H9 (cell line): ENCODE measurements around the gene RABL6. TPM values are rescaled to one million over a fixed set of nuclear protein-coding genes. Genes with fewer than 3 reads are reported as not detected.
A peak's percentile ranks its signal among the peaks of the same experiment; 100 is the strongest.

Experiments used
- DNase-seq: peaks from one replicate; pipeline ENCODE4 v3.0.0-alpha.2; 2017
- H2AFZ ChIP-seq: one replicate; pipeline ENCODE4 v1.6.1; 2013; ENCODE audit warnings: mild to moderate bottlenecking, low read length, control low read depth, moderate library complexity
- H2AK5ac ChIP-seq: 2 replicates; pipeline ENCODE4 v1.6.1; 2013; ENCODE audit warnings: low read length, control low read depth, mixed read lengths; ENCODE audit not compliant: insufficient read length
- H2BK120ac ChIP-seq: one replicate; pipeline ENCODE4 v1.6.1; 2013; ENCODE audit warnings: low read depth, mild to moderate bottlenecking, low read length, control low read depth, inconsistent platforms; ENCODE audit not compliant: poor library complexity, severe bottlenecking
- H2BK12ac ChIP-seq: 2 replicates; pipeline ENCODE4 v1.6.1; 2013; ENCODE audit warnings: low read length, control low read depth, mixed read lengths, low read depth; ENCODE audit not compliant: insufficient read length
- H2BK15ac ChIP-seq: 2 replicates; pipeline ENCODE4 v1.6.1; 2013; ENCODE audit warnings: low read depth, low read length, control low read depth
- H2BK20ac ChIP-seq: one replicate; pipeline ENCODE4 v1.6.1; 2013; ENCODE audit warnings: low read depth, mild to moderate bottlenecking, low read length, control low read depth, inconsistent platforms; ENCODE audit not compliant: poor library complexity, severe bottlenecking
- H2BK5ac ChIP-seq: 2 replicates; pipeline ENCODE4 v1.6.1; 2013; ENCODE audit warnings: low read length, control low read depth, mixed read lengths; ENCODE audit not compliant: insufficient read length
- H3K14ac ChIP-seq: 2 replicates; pipeline ENCODE4 v1.6.1; 2013; ENCODE audit warnings: low read length, control low read depth; ENCODE audit not compliant: insufficient read depth
- H3K18ac ChIP-seq: 2 replicates; pipeline ENCODE4 v1.6.1; 2013; ENCODE audit warnings: low read depth, mild to moderate bottlenecking, mixed read lengths, low read length, control low read depth; ENCODE audit not compliant: insufficient read length
- H3K23ac ChIP-seq: 2 replicates; pipeline ENCODE4 v1.6.1; 2013; ENCODE audit warnings: low read length, control low read depth, mixed read lengths, low read depth; ENCODE audit not compliant: insufficient read length
- H3K23me2 ChIP-seq: 2 replicates; pipeline ENCODE4 v1.6.1; 2013; ENCODE audit warnings: low read depth, mild to moderate bottlenecking, mixed read lengths, low read length, control low read depth; ENCODE audit not compliant: insufficient read length, poor library complexity, severe bottlenecking
- H3K27ac ChIP-seq: 2 replicates; pipeline ENCODE4 v1.5.1; 2013; ENCODE audit warnings: low read length, control low read depth, mixed read lengths, low read depth; ENCODE audit not compliant: insufficient read length
- H3K27me3 ChIP-seq: 2 replicates; pipeline ENCODE4 v1.6.1; 2013; ENCODE audit warnings: low read length, control low read depth, inconsistent platforms; ENCODE audit not compliant: insufficient read depth
- H3K4ac ChIP-seq: 2 replicates; pipeline ENCODE4 v1.6.1; 2013; ENCODE audit warnings: low read depth, mild to moderate bottlenecking, control low read depth, inconsistent platforms, low read length, moderate library complexity
- H3K4me1 ChIP-seq: 2 replicates; pipeline ENCODE4 v1.6.1; 2013; ENCODE audit warnings: low read length, control low read depth, inconsistent platforms; ENCODE audit not compliant: insufficient read depth
- H3K4me2 ChIP-seq: 2 replicates; pipeline ENCODE4 v1.6.1; 2013; ENCODE audit warnings: low read length, control low read depth, mixed read lengths; ENCODE audit not compliant: insufficient read length, insufficient read depth
- H3K56ac ChIP-seq: 2 replicates; pipeline ENCODE4 v1.6.1; 2013; ENCODE audit warnings: low read depth, mild to moderate bottlenecking, mixed read lengths, low read length, control low read depth; ENCODE audit not compliant: insufficient read length
- H3K79me1 ChIP-seq: 2 replicates; pipeline ENCODE4 v1.6.1; 2013; ENCODE audit warnings: low read depth, mild to moderate bottlenecking, moderate library complexity, low read length, control low read depth, inconsistent platforms; ENCODE audit not compliant: insufficient read depth, poor library complexity, severe bottlenecking
- H3K79me2 ChIP-seq: 2 replicates; pipeline ENCODE4 v1.6.1; 2013; ENCODE audit warnings: low read length, control low read depth, inconsistent platforms; ENCODE audit not compliant: insufficient read depth
- H3K9ac ChIP-seq: 2 replicates; pipeline ENCODE4 v1.6.1; 2013; ENCODE audit warnings: low read length, control low read depth, mixed read lengths; ENCODE audit not compliant: insufficient read length; ENCODE audit errors: extremely low read depth
- H3K9me3 ChIP-seq: one replicate; pipeline ENCODE4 v1.6.1; 2013; ENCODE audit warnings: low read depth, low read length, inconsistent platforms; ENCODE audit not compliant: control insufficient read depth
- H3T11ph ChIP-seq: one replicate; pipeline ENCODE4 v1.6.1; 2013; ENCODE audit warnings: mild to moderate bottlenecking, low read length, control low read depth, inconsistent platforms
- H4K20me1 ChIP-seq: one replicate; pipeline ENCODE4 v1.6.1; 2013; ENCODE audit not compliant: control insufficient read depth, insufficient read length, insufficient read depth
- H4K5ac ChIP-seq: 2 replicates; pipeline ENCODE4 v1.6.1; 2013; ENCODE audit warnings: low read depth, mild to moderate bottlenecking, mixed read lengths, low read length, control low read depth; ENCODE audit not compliant: insufficient read length
- H4K8ac ChIP-seq: replicated peaks from 2 replicates; pipeline ENCODE4 v1.6.1; 2013; ENCODE audit warnings: low read length, control low read depth, mixed read lengths, low read depth; ENCODE audit not compliant: insufficient read length
- H4K91ac ChIP-seq: 2 replicates; pipeline ENCODE4 v1.6.1; 2013; ENCODE audit warnings: low read depth, mild to moderate bottlenecking, moderate library complexity, mixed read lengths, low read length, control low read depth; ENCODE audit not compliant: insufficient read length
- H3K27ac Mint-ChIP-seq, 3 experiments: 2 replicates in 2 of 3; 3 replicates in 1 of 3; pipeline ENCODE4 v1.8.0; 2020 to 2021; ENCODE audit warnings: mixed read lengths in 3 of 3, mild to moderate bottlenecking in 1 of 3, moderate library complexity in 1 of 3
- H3K27me3 Mint-ChIP-seq: 2 replicates; pipeline ENCODE4 v1.8.0; 2021; ENCODE audit warnings: low read depth, mild to moderate bottlenecking, moderate library complexity, mixed read lengths
- H3K36me3 Mint-ChIP-seq, 3 experiments: 2 replicates in 2 of 3; 3 replicates in 1 of 3; pipeline ENCODE4 v1.8.0; 2020 to 2021; ENCODE audit warnings: low read depth in 3 of 3, mixed read lengths in 3 of 3; ENCODE audit not compliant: insufficient read depth in 1 of 3
- H3K4me1 Mint-ChIP-seq, 2 experiments: 2 replicates each; pipeline ENCODE4 v1.8.0; 2020; ENCODE audit warnings: mixed read lengths in 2 of 2
- H3K4me3 Mint-ChIP-seq, 2 experiments: 2 replicates in 1 of 2; 3 replicates in 1 of 2; pipeline ENCODE4 v1.8.0; 2020 to 2021; ENCODE audit warnings: mild to moderate bottlenecking in 2 of 2, mixed read lengths in 2 of 2, moderate library complexity in 1 of 2
- H3K9me3 Mint-ChIP-seq, 2 experiments: 2 replicates in 1 of 2; 3 replicates in 1 of 2; pipeline ENCODE4 v1.8.0; 2020; ENCODE audit warnings: mild to moderate bottlenecking in 2 of 2, mixed read lengths in 2 of 2, moderate library complexity in 1 of 2
- CTCF ChIP-seq: fragments of 200-600 bp; sonication (generic); conservative IDR thresholded peaks from 3 replicates; pipeline ENCODE4 v1.8.0; 2021; ENCODE audit warnings: antibody characterized with exemption, mild to moderate bottlenecking
- WGBS: extraction: QIAGEN DNeasy Blood & Tissue Kit; methylation state at CpG from one replicate; pipeline ENCODE4 v1.1.7; 2013; ENCODE audit warnings: missing lambda C conversion rate, low lambda C conversion rate, mixed read lengths; ENCODE audit not compliant: insufficient read length; ENCODE audit errors: extremely low coverage; 5-methylcytosine and 5-hydroxymethylcytosine counted together
- total RNA-seq: library from RNA; stranded (reverse); gene quantifications from 2 replicates; pipeline ENCODE4 v1.2.1, GENCODE V29; 2021

The RABL6 gene
- total RNA-seq, 1 experiment from 2014 or later = 108 TPM

DNA sequence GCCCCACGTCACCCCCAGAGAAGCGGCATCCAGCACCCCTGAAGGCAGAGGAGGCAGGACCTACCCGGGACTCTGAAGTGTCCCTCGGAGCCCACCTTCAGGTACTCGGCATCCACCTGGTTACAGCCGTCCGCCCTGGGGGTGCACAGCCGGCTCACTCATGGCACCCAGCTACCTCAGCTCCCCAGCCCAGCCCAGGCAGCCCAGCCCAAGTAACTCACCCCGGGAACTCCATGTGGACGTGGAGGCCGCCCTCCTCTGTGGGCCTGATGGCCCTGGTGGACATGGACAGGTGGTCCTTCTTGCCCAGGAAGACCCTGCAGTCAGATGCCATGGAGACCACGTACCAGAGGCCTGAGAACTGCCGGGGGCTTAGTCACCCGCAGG is 44.1 kb upstream of the RABL6 start:
- no peak overlapping the region for H4K91ac ChIP-seq
- H3K27ac ChIP-seq = no peak overlapping the region
- Mint-ChIP-seq H3K4me3 (no peak overlapping the region), H3K9me3 (peaks cover 0 to 5% of the 10 kb centered on the region in 2 experiments; a peak in 1 of 5 replicates), H3K36me3 (no peaks in the 10 kb centered on the region; a peak in 1 of 7 replicates), H3K27ac (no peak overlapping the region), H3K27me3 (peaks cover 18% of the 10 kb centered on the region), H3K4me1 (peaks cover 15 to 28% of the 10 kb centered on the region in 2 experiments)
- peak; percentile 41 for DNase-seq
- no peaks in the 10 kb centered on the region for H3K79me1 ChIP-seq
- H3K23ac ChIP-seq = no peak overlapping the region
- no CpG with 5 or more reads among the region's 14 CpGs for whole genome bisulfite sequencing
- no peak overlapping the region for H2AFZ ChIP-seq
- H3K14ac ChIP-seq = no peak overlapping the region
- H3K4me1 ChIP-seq = no peaks in the 10 kb centered on the region
- H3K4ac ChIP-seq = no peak overlapping the region
- H4K5ac ChIP-seq = no peak overlapping the region
- H2BK20ac ChIP-seq = no peak overlapping the region
- no peak overlapping the region for H3K9ac ChIP-seq
- H4K8ac ChIP-seq = no peak overlapping the region
- H3K4me2 ChIP-seq = no peak overlapping the region
- no peak overlapping the region for H2AK5ac ChIP-seq
- H3K79me2 ChIP-seq = no peaks in the 10 kb centered on the region
- TF ChIP-seq CTCF = no peak
- H3T11ph ChIP-seq = no peak overlapping the region
- H2BK15ac ChIP-seq = no peak overlapping the region
- no peak overlapping the region for H2BK12ac ChIP-seq
- H3K27me3 ChIP-seq = no peaks in the 10 kb centered on the region
- no peaks in the 10 kb centered on the region for H3K9me3 ChIP-seq
- H3K23me2 ChIP-seq = no peaks in the 10 kb centered on the region
- no peaks in the 10 kb centered on the region for H4K20me1 ChIP-seq
- no peak overlapping the region for H3K18ac ChIP-seq
- no peak overlapping the region for H3K56ac ChIP-seq
- no peak overlapping the region for H2BK120ac ChIP-seq
- H2BK5ac ChIP-seq = no peak overlapping the region
